Skeletal muscle satellite cell (primary cell): ENCODE measurements around the gene AKT3.

ENCODE experiments used
- H3K27me3 ChIP-seq: 2 replicates; pipeline ENCODE4 v1.7.0; 2013; ENCODE audit warnings: low read length; ENCODE audit not compliant: control insufficient read depth, insufficient read depth
- H3K36me3 ChIP-seq: 2 replicates; pipeline ENCODE4 v1.7.0; 2013; ENCODE audit warnings: mild to moderate bottlenecking, control low read depth, low read length; ENCODE audit not compliant: insufficient read depth
- H3K4me1 ChIP-seq: 2 replicates; pipeline ENCODE4 v1.7.0; 2013; ENCODE audit warnings: low read length; ENCODE audit not compliant: control insufficient read depth, insufficient read depth
- H3K4me2 ChIP-seq: 2 replicates; pipeline ENCODE4 v1.7.0; 2013; ENCODE audit warnings: mild to moderate bottlenecking, low read length
- H3K4me3 ChIP-seq: 2 replicates; pipeline ENCODE4 v1.7.0; 2013; ENCODE audit warnings: low read length
- H3K9ac ChIP-seq: 2 replicates; pipeline ENCODE4 v1.7.0; 2013; ENCODE audit warnings: mild to moderate bottlenecking, low read depth, low read length, moderate library complexity
- H3K9me3 ChIP-seq: replicated peaks from 2 replicates; pipeline ENCODE4 v1.7.0; 2013; ENCODE audit warnings: mild to moderate bottlenecking, control low read depth, low read length

The AKT3 gene

GRCh38 chr1:243499711-243500110 lies 350.3 kb downstream of the AKT3 start:
- H3K27me3 ChIP-seq, result no peaks in the 10 kb centered on the region
- H3K4me1 ChIP-seq, result peaks cover 31% of the 10 kb centered on the region
- no peak overlapping the region for H3K4me2 ChIP-seq
- no peak overlapping the region for H3K9ac ChIP-seq
- no peaks in the 10 kb centered on the region for H3K9me3 ChIP-seq
- peaks cover 3% of the 10 kb centered on the region for H3K36me3 ChIP-seq
- H3K4me3 ChIP-seq, result no peak overlapping the region

- Histone ChIP-seq H3K4me3 (no peak overlapping the region), H3K36me3 (peaks cover 3% of the 10 kb centered on the region), H3K4me2 (no peak overlapping the region), H3K9me3 (no peaks in the 10 kb centered on the region), H3K4me1 (peaks cover 31% of the 10 kb centered on the region), H3K9ac (no peak overlapping the region), H3K27me3 (no peaks in the 10 kb centered on the region)
Measured at GRCh38 chr1:243499248-243499647, 350.8 kb downstream of the AKT3 start.

GRCh38 chr1:243497939-243498681 lies 351.9 kb downstream of the AKT3 start:
- Histone ChIP-seq H3K9ac (no peak overlapping the region), H3K4me2 (no peak overlapping the region), H3K4me1 (peaks cover 31% of the 10 kb centered on the region), H3K27me3 (no peaks in the 10 kb centered on the region), H3K4me3 (no peak overlapping the region), H3K36me3 (peaks cover 3% of the 10 kb centered on the region), H3K9me3 (no peaks in the 10 kb centered on the region)

DNA sequence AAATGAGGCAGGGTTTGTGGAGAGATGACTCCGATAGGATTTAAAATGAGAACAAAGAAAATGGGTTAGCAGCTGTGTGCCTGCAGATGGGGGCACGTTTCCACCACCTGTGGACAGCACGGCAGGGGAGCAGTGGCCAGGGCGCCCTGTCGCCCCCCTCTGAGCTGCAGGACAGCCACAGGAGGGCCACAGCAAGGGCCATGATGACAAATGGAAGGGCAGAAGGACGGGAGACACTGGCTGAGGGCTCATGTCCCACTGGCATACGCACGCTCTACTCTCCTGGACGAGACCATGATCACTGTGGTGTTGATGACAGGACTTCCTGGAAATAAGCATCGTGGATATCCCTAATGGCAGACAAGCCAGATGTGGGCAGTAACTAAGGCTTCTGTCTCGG lies 353.2 kb downstream of the AKT3 start:
- Histone ChIP-seq H3K27me3 (no peaks in the 10 kb centered on the region), H3K4me1 (peaks cover 30% of the 10 kb centered on the region), H3K9ac (no peak overlapping the region), H3K9me3 (no peaks in the 10 kb centered on the region), H3K4me3 (no peak overlapping the region), H3K4me2 (no peak overlapping the region), H3K36me3 (peaks cover 3% of the 10 kb centered on the region)

GRCh38 chr1:243496187-243496646 lies 353.8 kb downstream of the AKT3 start:
- H3K27me3 ChIP-seq, result no peaks in the 10 kb centered on the region
- peaks cover 3% of the 10 kb centered on the region for H3K36me3 ChIP-seq
- peaks cover 29% of the 10 kb centered on the region for H3K4me1 ChIP-seq
- H3K9me3 ChIP-seq, result no peaks in the 10 kb centered on the region
- peak overlapping the region; percentile 68 for H3K9ac ChIP-seq
- peak overlapping the region; percentile 15 for H3K4me3 ChIP-seq
- peak overlapping the region; percentile 50 for H3K4me2 ChIP-seq

GRCh38 chr1:243495442-243496186 lies 354.4 kb downstream of the AKT3 start:
- peaks cover 3% of the 10 kb centered on the region for H3K36me3 ChIP-seq
- peak overlapping the region; percentile 50 for H3K4me2 ChIP-seq
- H3K4me1 ChIP-seq, result peaks cover 27% of the 10 kb centered on the region
- peak overlapping the region; percentile 15 for H3K4me3 ChIP-seq
- H3K9me3 ChIP-seq, result no peaks in the 10 kb centered on the region
- H3K27me3 ChIP-seq, result no peaks in the 10 kb centered on the region
- peak overlapping the region; percentile 68 for H3K9ac ChIP-seq

DNA sequence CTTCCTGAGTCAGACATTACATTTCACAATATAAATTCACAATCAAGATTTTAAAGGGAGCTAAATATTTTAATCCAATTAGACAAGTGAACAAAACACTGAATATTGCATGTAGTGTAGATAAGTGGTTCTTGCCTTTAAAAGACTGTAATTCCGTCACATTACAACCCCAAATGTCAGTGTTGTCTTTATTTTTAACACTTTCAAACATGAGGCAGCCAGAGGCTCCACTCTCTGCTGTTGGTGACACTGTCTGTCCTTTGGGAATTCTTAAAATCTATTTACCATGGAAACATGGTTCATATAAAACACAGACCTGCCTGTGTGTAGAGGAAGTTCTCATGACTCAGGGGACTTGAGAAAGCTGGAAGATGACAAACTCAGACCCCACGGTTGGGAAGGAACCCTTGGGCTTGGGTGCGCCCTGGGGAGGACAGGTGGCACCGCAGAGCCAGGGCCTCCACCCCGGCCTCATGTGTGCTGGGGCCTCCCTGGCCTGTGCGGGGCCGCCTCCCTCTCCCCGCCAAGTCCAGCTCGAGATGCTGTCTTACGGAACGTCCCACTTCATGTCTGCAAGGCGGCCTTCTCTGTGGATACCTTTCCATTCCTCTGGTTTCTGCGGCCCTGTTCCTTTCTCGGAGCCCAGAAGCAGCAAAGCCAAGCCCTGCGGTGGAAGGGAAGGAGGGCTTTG lies 355.2 kb downstream of the AKT3 start:
- Histone ChIP-seq H3K36me3 (peaks cover 6% of the 10 kb centered on the region), H3K4me3 (no peak overlapping the region), H3K27me3 (no peaks in the 10 kb centered on the region), H3K4me1 (peaks cover 24% of the 10 kb centered on the region), H3K9me3 (no peaks in the 10 kb centered on the region), H3K4me2 (no peak overlapping the region), H3K9ac (no peak overlapping the region)

DNA sequence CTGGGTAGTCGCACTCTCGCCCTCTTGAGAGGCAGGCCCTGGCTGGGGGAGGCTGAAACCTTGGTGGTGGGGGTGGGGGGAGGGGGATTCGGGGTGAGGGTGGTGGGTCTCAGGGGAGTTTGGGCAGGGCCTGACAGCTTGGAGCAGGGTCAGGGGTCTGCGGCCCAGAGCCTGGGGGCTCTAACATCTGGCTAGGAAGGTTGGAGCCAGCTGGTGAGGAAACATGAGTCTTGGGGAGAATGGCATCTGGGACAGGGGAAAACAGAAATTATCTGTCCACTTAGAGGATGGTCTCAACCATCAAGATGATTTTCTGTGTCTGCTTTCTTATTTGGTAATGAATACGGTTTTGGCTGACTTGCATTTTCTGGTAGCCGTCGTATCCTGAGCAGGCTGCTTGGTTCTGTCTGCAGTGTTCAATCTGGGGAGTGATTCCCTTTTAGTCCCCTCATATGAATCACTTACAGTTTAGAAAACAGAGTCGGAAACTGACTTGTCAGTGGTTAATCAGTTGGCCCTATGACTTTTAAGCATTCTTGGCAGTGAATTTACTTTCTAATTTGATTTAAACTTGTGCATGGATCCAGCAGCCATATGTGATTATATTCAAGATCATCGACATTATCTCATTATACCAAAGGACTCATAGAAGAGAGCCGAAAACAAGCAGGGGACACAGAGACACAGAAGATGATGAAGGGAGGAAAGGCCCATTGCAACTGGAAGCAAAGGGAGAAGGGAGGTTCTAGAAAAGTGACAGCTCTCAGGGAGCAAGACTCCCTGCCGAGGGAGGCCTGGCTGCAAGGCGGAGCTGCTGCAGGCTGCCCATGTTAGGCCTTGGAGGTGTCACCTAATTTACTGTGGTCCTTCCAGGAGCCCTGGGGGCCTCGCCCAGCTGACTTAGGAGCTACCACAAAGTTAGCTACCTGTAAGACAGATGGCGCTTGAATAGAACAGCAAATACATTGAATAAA lies 356.6 kb downstream of the AKT3 start:
- Histone ChIP-seq H3K36me3 (peaks cover 8% of the 10 kb centered on the region), H3K27me3 (no peaks in the 10 kb centered on the region), H3K9ac (no peak overlapping the region), H3K4me3 (no peak overlapping the region), H3K4me2 (no peak overlapping the region), H3K9me3 (no peaks in the 10 kb centered on the region), H3K4me1 (peaks cover 24% of the 10 kb centered on the region)

- Histone ChIP-seq H3K9ac (no peak overlapping the region), H3K4me1 (peaks cover 16% of the 10 kb centered on the region), H3K4me3 (no peak overlapping the region), H3K4me2 (no peak overlapping the region), H3K36me3 (peaks cover 8% of the 10 kb centered on the region), H3K27me3 (no peaks in the 10 kb centered on the region), H3K9me3 (no peaks in the 10 kb centered on the region)
Measured at GRCh38 chr1:243490748-243491686, 359.0 kb downstream of the AKT3 start.
